Erythroblast (primary cell): ENCODE results near the gene POMP.
A peak's percentile ranks its signal among the peaks of the same experiment; 100 is the strongest.

Source experiments
- DNase-seq, 2 experiments: peaks; one replicate each; lab custom pipeline; 2025; lab: John Stamatoyannopoulos, UW
- GATA1 ChIP-seq: IDR thresholded peaks from 2 replicates; pipeline ENCODE4 v1.6.1; 2011; ENCODE audit warnings: low read depth, mild to moderate bottlenecking, control low read depth, low read length, moderate library complexity
- POLR2A ChIP-seq: IDR thresholded peaks from 2 replicates; pipeline ENCODE4 v1.6.1; 2011; ENCODE audit warnings: mild to moderate bottlenecking, low read length

POMP gene

DNA sequence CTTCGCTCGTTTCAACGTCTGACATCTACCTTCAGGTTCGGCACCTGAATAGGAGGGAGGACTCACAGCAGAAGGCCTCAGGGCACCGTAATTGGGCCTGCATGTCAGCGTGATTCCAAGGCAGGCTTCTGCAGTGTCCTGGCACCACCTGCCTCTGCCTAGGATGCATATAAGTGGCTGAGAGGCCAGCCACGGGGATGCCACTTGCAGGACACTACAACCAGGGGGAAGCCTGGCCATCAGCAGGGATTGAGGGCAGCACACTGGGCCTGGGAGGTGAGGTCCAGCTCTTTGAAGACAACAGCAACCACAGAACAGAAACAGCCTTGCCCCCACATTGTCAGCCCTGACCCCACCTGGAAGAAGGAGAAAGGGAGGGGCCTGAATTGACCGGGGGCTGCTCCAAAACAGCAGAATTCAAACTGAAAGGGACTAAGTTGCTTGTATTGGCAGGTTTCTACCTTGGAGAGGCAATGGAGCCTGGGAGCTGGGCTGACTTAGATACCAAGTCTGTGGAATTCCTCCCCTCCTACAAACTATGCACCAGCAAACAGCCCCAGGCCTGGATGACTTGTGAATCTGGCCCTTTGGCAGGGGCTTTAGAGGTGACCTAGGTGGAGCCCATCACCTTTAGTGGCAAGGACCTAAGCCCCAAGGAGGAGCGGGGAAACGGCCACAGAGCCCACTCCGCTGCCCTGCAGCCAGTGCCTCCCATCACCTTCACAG is 34.1 kb upstream of the POMP start:
- no peak for DNase-seq
- no peak for TF ChIP-seq GATA1
- TF ChIP-seq POLR2A: no peak

DNA sequence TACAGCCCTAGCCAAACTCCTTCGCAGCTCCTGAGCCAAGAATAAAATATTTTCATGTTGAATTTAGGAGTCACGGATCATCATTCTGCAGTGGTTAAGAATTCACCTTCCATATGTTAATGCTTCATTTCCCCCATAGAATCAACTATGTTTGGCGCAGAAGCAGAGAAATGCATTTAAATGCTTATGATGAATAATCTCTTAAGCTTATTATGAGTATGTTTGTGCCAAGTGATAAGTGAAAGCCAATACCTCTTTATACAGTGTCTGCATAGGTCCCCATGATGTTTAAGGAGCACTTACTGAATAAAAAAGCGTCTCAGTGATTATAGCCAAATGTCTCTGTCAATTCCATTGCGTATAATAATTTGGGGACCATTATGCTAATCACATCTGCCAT is 32.7 kb upstream of the POMP start:
- no peak for DNase-seq
- TF ChIP-seq GATA1: no peak
- no peak for TF ChIP-seq POLR2A

DNA sequence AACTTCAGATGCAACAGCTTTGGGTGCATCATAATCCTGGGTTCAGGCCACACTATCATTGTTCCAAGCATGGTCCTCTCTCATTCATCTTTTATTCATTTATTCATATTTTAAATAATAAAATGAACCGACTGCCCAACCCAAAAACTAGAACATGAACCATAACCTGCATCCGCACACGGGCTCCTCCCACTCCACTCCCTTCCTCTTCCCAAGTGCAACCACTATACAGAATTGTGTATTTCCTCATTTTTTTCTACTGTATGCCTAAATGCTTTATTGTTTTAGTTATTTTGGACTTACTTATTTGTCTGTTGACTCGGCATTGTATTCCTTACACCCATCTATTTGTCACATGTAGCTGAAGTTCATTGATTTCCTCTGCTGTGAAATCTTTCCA is 30.7 kb upstream of the POMP start:
- TF ChIP-seq GATA1: no peak
- no peak for TF ChIP-seq POLR2A
- no peak for DNase-seq

DNA sequence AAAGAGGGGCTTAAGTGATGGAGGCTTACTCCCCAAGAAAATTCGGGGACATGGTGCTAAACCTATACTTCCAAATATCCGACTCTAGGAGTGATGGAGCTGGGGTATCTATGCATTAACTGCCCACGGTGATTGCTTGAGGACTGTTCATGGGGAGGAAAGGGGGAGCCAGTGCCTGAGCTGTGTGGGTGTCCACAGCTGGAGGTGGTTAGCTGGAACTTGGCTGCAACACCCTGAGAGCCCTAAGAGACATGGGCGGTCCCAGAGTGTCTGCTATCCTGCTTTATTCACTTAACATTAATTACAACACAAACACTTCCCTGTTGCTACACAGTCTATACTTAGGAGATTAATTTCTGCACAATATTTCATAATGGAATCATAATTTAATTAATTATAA is 28.1 kb upstream of the POMP start:
- no peak for DNase-seq
- TF ChIP-seq POLR2A (no peak), GATA1 (no peak)

DNA sequence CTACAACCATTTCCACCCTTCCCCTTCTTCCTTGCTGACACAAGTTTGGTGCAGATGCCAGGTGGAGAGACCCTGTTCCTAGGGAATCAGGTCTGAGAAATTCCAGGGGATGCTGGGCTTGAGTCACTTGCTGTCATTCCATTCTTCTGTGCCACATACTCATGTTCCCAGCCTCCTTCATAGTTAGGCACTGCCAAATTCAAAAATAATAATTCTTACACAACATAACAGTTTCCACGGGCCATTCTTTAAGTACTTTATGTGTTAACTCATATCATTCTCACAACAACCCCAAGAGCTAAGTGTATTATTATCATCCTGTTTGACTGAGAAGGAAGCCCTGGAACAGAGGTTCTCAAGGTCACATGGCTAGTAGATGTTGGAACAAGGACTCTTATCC is 27.1 kb upstream of the POMP start:
- TF ChIP-seq POLR2A (no peak), GATA1 (no peak)
- no peak for DNase-seq

DNA sequence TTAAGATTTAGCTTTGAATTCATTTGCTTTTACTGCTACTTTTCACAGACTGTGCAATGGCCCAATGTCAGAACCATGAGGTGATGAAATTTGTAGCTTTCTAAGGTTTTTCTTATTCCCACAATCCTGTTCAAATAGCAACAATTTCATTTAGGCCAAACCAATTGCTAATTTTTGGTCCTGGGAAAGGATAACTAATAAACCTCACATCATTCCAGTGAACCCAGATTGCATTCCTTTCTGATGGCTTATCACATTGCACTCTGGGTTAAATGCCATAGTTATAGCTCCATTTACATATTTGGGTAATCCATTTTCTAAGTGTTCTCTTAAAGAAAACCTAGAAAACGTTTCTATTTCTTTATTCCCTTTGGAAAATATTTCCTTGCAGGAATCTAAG is 22.9 kb upstream of the POMP start:
- TF ChIP-seq POLR2A (no peak), GATA1 (no peak)
- DNase-seq: no peak

DNA sequence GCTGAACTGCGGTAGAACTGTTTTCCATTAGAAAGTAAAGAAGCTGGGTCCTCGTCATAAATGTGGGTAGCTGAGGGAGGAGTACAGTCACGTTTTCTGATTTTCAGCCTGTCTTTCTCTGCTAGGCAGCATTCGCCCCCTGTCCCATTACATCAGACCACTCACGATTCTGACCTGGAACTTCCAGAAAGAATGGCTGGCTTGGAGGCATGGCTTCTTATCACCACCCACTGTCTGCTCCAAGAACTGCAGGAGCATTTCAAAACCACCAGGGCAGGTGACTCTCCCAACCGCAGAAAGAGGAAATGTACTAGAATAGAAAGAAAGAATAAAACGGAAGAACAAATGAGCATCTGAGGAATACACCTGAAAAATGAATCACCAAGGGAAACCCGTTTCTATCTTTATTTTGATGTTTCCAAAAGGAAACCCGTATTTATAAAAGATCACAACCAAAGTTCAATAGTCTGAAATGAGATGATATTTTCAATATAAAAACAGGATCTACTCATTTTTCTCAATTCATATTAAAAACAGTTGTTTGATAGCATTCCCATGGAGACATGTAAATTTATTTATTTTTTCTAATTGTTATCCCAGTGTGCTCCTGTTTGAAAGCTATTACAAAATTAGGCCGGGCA is 22.1 kb upstream of the POMP start:
- peak; percentile 48 to 57 for DNase-seq
- TF ChIP-seq GATA1 (no peak), POLR2A (no peak)

DNA sequence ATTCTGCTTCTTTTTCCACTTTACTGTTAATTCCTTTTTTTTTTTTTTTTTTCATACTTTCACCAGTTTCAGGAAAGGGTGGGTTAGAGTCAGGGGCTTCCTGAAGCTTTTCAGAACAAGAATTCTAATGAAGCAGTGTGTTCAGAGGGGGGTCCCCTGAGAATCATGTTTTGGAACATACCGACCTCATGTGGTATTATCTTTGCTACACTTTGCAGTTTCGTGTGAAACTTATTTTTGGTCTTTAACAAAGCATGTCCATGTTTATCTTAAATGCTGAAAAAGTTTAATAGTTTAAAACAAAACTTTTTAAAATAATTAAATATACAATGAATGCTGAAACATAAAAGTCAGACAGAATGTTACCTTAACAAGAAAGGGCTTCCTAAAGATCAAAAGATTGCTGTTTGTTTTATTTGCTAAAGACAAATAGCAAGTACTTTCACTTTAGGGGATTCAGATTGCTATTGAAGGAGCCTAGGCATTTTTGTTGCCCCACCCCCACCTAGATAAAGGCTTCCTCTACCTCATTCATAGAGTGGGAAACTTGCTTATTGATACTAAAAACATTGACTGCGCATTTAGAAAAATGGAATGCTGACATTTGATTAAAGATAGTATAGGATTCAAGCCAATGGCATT is 21.1 kb upstream of the POMP start:
- TF ChIP-seq POLR2A (no peak), GATA1 (no peak)
- DNase-seq: peak in 1 of 2 experiments; percentile 20

DNA sequence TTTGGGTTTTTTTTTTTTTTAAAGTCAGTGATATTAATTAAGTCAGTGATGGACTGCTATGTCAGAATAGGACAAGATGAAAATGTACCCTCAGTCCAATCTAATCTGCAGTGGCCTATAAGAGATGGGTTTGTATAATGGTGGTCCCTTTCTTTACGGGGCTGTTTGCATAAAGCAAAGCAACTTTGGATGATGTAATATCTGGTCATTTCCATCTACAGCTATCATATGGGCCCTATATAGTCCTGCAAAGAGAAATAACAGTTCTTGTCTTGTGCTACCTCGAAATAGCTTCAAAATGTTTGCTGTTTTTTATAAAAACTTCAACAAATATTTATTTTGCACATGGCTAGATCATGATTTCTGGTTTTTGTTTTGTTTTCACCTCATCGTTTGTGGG is 20.2 kb upstream of the POMP start:
- TF ChIP-seq GATA1: no peak
- TF ChIP-seq POLR2A: no peak
- DNase-seq: peak in 1 of 2 experiments; percentile 15

DNA sequence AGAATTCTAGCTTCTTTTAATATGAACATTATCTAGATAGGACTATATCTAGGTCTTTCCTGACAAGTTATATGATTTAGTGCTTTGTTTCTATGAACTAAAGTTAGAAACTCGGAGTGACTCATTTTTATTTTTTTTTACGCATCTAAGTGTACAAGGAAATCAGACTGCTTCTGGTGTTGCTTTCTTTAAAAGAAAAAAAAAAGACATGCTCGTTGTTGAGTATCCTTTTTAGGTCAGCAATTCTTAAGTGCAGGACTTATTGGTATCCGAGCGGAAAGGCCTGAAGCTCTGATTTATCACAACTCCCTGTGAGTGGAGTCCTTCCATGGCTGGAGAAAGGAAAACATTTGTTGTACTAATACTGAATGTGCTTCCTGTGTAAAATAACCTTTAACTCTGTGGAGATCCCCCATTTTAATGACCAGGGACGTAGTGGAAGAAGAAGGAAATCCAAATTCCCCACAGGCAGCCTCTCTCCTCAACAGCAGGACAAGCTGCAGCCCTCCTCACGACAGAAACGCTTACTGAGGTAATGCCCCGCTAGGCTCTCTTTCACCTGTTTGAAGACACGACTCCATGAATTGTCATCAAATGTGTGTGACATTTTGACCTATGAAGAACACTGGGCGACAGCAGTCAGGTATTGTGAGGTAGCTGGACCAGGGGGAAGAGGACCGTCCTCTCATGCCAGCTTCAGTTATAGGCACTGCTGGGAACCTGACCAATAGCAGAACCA is 17.9 kb upstream of the POMP start:
- TF ChIP-seq POLR2A (no peak), GATA1 (no peak)
- DNase-seq: no peak

DNA sequence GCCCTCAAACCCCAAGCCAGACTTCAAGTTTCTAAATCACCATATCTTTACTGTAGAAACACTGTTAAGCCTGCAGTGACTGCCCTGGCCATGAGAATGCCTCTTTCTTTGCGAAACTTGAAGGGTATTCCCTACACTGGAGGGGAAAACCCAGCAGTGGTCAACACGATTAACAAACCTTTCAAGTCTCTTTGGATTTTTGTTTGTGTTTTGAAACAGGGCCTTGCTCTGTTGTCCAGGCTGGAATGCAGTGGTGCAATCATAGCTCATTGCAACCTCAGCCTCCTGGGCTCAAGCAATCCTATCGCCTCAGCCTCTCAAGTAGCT is 17.4 kb upstream of the POMP start:
- TF ChIP-seq POLR2A (no peak), GATA1 (no peak)
- no peak for DNase-seq

DNA sequence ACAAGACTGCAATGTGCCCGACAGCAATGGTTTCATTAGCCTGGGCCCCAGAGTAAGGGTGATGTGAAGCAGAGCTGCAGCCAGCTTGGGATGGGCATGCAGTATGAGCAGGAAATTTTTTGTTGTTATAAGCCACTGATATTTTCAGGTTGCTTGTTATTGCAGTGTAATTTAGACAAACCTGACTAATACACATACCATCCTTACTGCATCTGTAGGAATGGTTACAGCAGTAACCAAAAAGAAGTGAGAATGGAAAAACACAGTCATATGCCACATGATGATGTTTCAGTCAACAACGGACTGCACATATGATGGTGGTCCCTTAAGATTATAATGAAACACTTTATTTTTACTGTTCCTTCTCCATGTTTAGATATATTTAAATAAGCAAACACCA is 8.6 kb upstream of the POMP start:
- no peak for TF ChIP-seq GATA1
- no peak for TF ChIP-seq POLR2A
- no peak for DNase-seq

DNA sequence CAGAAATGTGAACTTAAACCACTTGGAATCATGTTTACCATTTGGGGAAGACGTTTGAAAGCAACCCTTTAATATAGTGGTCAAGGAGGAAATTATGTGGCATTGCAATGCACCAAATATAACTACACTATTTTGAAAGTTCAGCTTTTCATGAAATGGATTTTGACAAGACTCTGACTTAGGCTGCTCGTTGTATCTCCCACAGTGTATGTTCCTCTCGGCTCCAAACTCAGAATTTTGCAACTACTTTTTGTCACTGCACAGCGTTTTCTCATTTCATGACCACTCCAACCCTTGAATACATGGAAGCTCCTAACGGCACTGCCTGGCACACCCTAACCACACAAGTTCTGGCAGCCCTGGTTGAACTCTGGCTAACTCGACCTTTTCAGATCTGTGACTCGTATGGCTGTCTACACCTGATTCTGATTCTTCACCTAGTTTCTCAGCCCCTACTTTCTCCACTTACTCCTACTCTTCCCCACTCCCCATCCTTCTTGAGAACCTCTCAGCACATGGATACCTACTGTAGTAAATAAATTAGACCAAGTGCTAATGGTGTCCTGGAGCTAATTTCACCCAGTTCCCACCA is 7.0 kb upstream of the POMP start:
- no peak for DNase-seq
- no peak for TF ChIP-seq GATA1
- TF ChIP-seq POLR2A: no peak
